ENCODE data around the gene CD27. TPM values are rescaled to one million over a fixed set of nuclear protein-coding genes. Genes with fewer than 3 reads are reported as not detected.

The CD27 gene
- total and polyA plus RNA-seq, 2 donors (not counting 1 experiment from before 2014, with no cell fraction given), result 102 to 116 TPM

- POLR2A ChIA-PET, result interaction anchor here (0.6 to 4.8 kb wide), 14 partner anchors 10 to 452 kb away, joined by 3 to 46 read pairs (median 4); partner anchors contain the start of genes C12orf57, CD27, CDCA3 and GAPDH
- Mint-ChIP-seq H3K4me3 (peak within 1 kb of the TSS; percentile 98), H3K27me3 (no peaks in the 10 kb centered on the region), H3K27ac (peak within 1 kb of the TSS; percentile 95), H3K4me1 (peaks cover 31% of the 10 kb centered on the region), H3K9me3 (ENCODE audit: insufficient read depth) (no peaks in the 10 kb centered on the region)
- Histone ChIP-seq H3K79me2 (ENCODE audit: control insufficient read depth, insufficient read depth, low read length) (peaks cover 19% of the 10 kb centered on the region), H3K4me1 (ENCODE audit: control insufficient read depth in 2 of 2, insufficient read depth in 2 of 2, low read length in 2 of 2) (peaks cover 22 to 27% of the 10 kb centered on the region in 2 donors), H4K20me1 (ENCODE audit: control insufficient read depth, insufficient read depth, low read length, poor library complexity, severe bottlenecking) (no peaks in the 10 kb centered on the region), H3K27ac (ENCODE audit: low read length in 2 of 2) (peak within 1 kb of the TSS; percentile 92 to 95), H3K4me2 (replicated peaks; ENCODE audit: low read depth, low read length, poor library complexity, severe bottlenecking) (peak within 1 kb of the TSS; percentile 89), H3K27me3 (replicated peaks in 1 of 4; ENCODE audit: control extremely low read depth in 1 of 4, control insufficient read depth in 3 of 4, insufficient read depth in 4 of 4, low read length in 3 of 4) (no peaks in the 10 kb centered on the region), H3K36me3 (replicated peaks in 1 of 2; ENCODE audit: control extremely low read depth in 1 of 2, control insufficient read depth in 1 of 2, extremely low read depth in 1 of 2, insufficient read depth in 2 of 2, low read length in 1 of 2) (peaks cover 2 to 25% of the 10 kb centered on the region in 2 experiments), H2AFZ (ENCODE audit: insufficient read depth, low read depth, low read length, poor library complexity, severe bottlenecking) (peak within 1 kb of the TSS; percentile 96), H3K4me3 (ENCODE audit: control extremely low read depth in 1 of 5, extremely low read depth in 1 of 5, insufficient read depth in 1 of 5, low read depth in 2 of 5, low read length in 4 of 5) (peak within 1 kb of the TSS; percentile 68 to 100 (median 95)), H3K9me3 (ENCODE audit: control extremely low read depth in 1 of 3, control insufficient read depth in 2 of 3, insufficient read depth in 1 of 3, low read length in 2 of 3) (no peaks in the 10 kb centered on the region), H3K9ac (ENCODE audit: low read length) (peak within 1 kb of the TSS; percentile 94)
- peak; percentile 97 for DNase-seq
- intact Hi-C loops (cut with micrococcal nuclease), result loop anchor here (1.0 kb wide), 4 partner anchors 23 to 67 kb away; partner anchors contain the start of genes GAPDH, IFFO1 and VAMP1
- under 1% methylated on average over 47 of the region's 49 CpGs for WGBS (ENCODE audit: insufficient coverage)
- TF ChIP-seq EZH2 (IDR thresholded peaks at IDR 0.05; ENCODE audit: borderline replicate concordance, insufficient read depth, low read depth, low read length, poor library complexity, severe bottlenecking), result no peak
- TF ChIP-seq CTCF (IDR thresholded peaks at IDR 0.05), result peak; percentile 22
- CTCF ChIA-PET, result interaction anchor here (0.8 to 3.4 kb wide), 13 partner anchors 23 to 70 kb away, joined by 3 to 24 read pairs (median 4); partner anchors contain the start of gene VAMP1
- peak; percentile 86 for ATAC-seq (ENCODE audit: low read depth)
Observed at GRCh38 chr12:6493497-6494257, 48.9 kb downstream of the CD27 start, which contains the start of gene NCAPD2. TSS of gene NCAPD2 (plus strand) at chr12:6494102. CDS start at chr12:6495099, 997 bp downstream.

All from B cell (primary cell).